ENCODE results near the gene GNAZ. TPM values are rescaled to one million over a fixed set of nuclear protein-coding genes. Genes with fewer than 3 reads are reported as not detected.
"Not testable (repeated sequence)": the region's sequence is repeated elsewhere in the genome, so short reads cannot be mapped to it uniquely, and the experiment has no call there.

Gene GNAZ
- total RNA-seq, 1 experiment from 2014 or later = 0.94 TPM

GRCh38 chr22:23133922-23134321, 63.6 kb downstream of the GNAZ start:
- DNase-seq (ENCODE audit: low read depth) = no peak

GRCh38 chr22:23136991-23137390, 66.7 kb downstream of the GNAZ start:
- DNase-seq (ENCODE audit: low read depth) = not testable (repeated sequence)

DNA sequence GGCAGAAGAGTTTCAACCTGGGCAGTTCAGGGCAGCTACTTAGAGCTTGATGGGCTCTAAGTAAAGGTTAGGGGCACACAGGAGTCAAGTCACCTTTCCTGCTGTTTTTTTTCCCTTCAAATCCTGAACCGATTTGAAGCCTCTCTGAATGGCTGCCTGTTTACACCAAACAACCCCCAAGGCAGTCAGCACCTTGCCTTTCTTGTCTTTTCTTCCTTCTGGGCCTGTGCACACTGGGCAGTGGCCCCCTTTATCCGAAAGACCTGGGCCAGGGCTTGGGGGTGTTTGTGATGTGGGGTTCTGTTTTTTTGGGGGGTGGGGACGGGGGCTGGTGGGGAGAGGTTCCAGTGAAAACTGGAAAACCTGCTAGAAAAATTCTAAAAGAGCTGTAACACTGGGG, 67.1 kb downstream of the GNAZ start:
- no peak for DNase-seq (ENCODE audit: low read depth)

- DNase-seq (ENCODE audit: low read depth) = peak; percentile 28
Measured at GRCh38 chr22:23137905-23138561, 67.7 kb downstream of the GNAZ start.

- DNase-seq (ENCODE audit: low read depth) = no peak
Measured at GRCh38 chr22:23138584-23139435, 68.5 kb downstream of the GNAZ start.

DNA sequence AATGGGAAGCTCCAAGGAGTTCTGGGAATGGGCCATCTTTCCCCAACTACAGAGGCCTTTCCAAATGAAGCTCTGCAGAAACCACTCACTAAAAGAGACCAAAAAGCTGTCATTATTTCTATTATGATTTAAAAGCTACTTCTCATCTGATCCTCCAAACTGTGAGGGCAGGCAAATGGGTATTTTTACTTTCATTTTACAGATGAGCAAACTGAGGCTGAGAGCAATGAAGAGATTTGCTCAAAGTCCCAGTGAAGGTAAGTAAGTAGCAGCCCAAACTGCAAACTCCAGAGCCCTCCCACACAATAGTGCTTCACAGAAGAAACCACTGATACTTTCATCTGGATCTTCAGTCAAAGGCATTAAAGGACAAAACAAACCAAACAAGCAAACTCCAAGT, 70.1 kb downstream of the GNAZ start:
- no peak for DNase-seq (ENCODE audit: low read depth)

- DNase-seq (ENCODE audit: low read depth) = no peak
Measured at GRCh38 chr22:23142546-23143105, 72.3 kb downstream of the GNAZ start.

DNA sequence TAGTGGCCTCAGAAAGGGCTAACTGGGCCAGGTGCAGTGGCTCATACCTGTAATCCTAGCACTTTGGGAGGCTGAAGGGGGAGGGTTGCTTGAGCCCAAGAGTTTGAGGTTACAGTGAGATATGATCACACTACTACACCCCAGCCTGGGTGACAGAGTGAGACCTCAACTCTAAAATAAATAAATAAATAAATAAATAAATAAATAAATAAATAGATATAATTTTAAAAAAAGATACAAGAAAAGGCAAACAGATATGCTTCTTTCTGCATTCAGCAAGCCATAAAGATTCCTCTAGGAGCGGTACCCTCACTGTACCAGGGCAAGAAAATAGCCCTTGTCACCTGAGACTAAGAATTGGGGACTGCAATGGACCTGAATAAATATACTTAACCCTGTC, 72.8 kb downstream of the GNAZ start:
- DNase-seq (ENCODE audit: low read depth) = no peak

DNA sequence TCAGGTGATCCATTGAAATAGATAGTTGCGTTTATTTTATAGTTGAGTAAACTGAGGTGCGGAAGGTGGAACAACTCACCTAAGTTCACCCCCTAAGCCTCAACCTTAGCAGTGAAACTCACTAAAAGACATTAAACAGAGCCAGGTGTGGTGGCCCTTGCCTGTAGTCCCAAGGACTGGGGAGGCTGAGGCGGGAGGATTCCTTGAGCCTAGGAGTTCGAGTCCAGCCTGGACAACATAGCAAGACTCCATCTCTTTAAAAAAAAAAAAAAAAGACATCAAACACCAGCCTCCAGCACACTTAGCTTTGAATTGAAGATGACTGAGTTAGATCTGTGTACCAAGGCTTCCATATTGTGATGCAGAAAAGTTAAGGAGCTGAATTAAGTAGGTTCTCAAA, 74.1 kb downstream of the GNAZ start:
- DNase-seq (ENCODE audit: low read depth) = no peak

DNA sequence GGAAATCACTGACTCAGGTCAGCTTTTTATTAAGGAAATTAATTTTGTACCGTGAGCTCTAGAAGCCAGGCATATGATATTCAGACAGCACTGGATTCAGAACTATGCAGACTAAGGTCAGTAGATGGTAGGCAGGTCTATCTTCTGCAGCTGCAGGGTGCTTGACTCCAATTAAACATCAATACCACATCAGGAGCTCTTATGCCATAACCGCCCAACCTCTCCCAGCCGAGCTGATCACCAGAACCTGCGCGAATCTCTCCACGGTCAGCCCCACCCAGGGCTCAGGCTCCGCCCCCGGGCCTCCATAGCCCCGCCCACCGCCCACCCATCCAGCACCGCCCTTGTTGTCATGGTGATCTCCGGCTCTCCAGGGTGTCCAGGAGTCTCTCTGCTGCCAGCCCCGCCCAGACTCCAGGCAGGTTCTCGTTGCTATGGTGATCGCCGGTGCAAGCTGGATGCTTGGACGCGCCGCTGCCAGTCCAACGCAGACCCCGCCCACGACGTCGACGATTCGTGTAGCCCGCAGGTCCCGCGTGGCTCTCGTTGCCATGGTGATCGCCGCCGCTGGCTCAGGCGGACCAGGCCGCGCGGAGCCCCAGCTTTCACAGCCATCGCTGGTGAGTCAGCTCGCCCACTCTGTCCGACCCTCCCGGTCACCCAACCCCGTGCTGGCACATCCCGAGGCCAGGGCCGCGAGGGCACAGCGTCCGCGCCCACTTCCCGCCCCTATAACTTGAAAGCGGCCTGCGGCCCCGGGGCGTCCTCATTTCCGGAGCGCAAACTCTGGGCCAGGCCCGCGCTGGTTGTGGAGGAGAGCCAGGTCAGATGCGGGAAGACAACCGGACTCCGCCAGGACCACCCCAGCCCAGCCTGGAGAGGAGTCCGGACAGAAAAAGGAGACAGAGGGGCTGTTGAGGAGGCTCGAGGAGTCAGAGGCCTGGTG, 74.9 kb downstream of the GNAZ start, which contains the start of gene RAB36:
TSS of gene RAB36 (plus strand) at position 546 of the 946 bp plus-strand sequence. CDS start 1,140 bp downstream, outside the sequence.
- DNase-seq (ENCODE audit: low read depth) = peak; percentile 98

GRCh38 chr22:23145878-23146470, 75.7 kb downstream of the GNAZ start:
- DNase-seq (ENCODE audit: low read depth) = no peak

DNA sequence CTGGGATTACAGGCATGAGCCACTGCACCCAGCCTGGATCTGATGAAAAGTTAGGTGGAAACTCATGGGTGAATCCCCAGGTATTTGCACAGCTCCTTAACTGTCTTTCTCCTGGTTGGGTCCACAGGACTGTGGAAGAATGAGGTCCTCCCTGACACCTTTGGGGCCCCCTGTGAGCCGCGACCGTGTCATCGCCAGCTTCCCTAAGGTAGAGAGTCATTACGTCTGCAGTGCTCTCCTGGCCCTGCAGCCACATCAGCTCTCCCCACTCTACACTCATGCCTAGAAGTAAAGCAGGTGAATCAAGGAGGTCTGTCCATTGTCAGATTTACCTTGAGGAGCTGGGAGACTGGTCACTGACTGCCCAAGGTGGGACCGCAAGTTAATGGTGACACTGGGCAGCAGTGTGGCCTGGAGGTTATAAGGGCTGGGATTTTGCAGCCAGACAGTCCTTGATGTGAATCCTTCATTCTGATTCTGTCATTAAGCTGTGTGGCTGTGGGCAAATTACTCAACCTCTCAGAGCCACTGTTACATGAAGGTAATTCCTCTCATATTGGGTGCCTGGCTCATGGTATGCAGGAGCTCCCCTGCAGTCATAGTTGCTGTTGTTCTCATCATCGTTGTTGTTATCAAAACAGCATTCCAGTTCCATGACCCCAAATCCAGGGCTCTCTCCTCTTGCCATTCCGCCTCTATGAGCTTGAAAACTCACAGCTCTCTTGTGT, 76.3 kb downstream of the GNAZ start:
- no peak for DNase-seq (ENCODE audit: low read depth)

- DNase-seq (ENCODE audit: low read depth) = no peak
Measured at GRCh38 chr22:23147617-23148387, 77.5 kb downstream of the GNAZ start.

DNA sequence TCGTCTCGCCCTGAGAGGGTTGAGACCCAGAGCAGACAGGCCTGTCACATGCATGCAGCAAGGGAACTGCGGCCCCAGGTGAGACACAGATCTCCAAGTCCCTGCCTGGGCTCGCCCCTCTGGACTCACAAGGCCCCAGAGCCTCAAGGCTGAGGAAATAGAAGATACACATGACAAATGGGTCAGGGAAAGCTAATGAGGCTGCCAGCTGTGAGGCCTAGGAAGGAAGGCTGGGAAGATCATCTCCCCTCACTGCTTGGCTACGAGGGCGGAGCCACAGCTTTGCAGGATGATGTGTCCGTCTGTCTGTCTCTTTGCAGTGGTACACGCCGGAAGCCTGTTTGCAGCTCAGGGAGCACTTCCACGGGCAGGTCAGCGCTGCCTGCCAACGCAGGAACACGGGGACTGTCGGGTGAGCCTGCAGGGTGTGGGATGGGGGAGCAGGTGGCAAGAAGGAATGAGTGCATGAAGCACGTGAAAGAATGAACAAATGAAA, 79.5 kb downstream of the GNAZ start:
- DNase-seq (ENCODE audit: low read depth) = no peak

- DNase-seq (ENCODE audit: low read depth) = no peak
Measured at GRCh38 chr22:23150762-23151161, 80.4 kb downstream of the GNAZ start.

DNA sequence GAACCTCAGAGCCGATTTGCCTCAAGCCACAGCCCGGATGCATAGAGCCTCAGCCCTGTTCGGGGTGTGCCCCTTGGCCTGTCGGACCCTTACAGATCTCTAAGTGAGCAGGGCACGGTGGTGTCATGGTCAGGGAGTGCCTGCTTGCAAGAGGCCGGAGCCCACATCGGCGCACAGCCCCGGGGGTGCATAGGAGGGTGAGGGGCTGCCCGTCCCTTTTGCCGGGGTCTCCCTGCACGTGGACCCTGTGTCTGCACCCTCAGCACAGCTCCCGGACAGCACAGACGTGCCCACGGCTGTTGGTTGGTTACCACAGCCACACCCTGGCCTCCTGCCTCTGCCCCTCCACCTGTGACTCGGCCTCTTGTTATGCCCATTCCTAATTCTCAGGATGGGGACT, 81.5 kb downstream of the GNAZ start:
- DNase-seq (ENCODE audit: low read depth) = no peak

- DNase-seq (ENCODE audit: low read depth) = no peak
Measured at GRCh38 chr22:23152238-23153114, 82.2 kb downstream of the GNAZ start.

DNA sequence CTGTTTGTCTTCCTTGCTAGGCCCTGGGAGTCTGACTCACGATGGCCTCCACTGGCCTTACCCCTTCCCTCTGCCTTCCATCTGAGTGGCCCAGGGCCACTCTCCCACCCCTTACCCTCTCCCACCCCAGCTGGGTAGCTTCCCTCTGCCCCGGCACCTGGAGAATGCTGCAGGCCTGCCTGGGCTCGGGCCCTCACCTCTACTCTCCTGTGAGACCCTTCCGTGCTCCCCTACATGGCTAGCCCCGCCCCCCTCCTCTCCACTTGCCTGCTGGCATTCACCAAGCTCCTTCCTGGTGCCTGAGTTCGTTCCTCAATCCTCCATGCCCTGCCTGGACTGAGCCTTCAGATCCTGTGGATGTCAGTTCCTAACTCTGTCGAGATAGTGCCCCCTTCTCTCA, 83.7 kb downstream of the GNAZ start:
- DNase-seq (ENCODE audit: low read depth) = no peak

DNA sequence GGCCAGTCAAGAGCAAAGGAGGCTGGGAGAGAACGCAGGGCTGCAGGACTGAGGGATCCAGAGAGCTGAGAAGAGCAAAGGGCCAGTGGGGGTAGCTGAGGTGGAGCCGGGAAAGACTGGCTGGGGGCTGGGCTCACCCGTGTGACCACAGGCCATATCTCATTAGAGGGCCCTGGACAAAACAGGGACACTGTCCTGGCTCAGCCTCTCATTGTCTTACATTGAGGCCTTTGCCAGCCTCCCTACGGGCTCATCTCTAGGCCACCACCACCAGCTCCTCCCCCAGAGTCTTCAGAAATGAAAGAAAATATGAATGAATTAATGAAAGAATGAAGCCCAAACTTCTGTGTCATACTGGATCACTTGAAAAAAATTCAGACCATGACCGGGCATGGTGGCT, 84.1 kb downstream of the GNAZ start:
- no peak for DNase-seq (ENCODE audit: low read depth)

Data from M059J (cell line).